Adrenal gland (tissue), 5 donors: ENCODE measurements around the gene CNTNAP2.

ENCODE experiments used
- CTCF ChIP-seq, 6 experiments: fragments of 450-650 bp in 4 of 6; fragments of 200-600 bp in 2 of 6; sonication (generic) in 1 of 6; IDR thresholded peaks; 1 replicate in 5 of 6; 2 replicates in 1 of 6; pipeline versions ENCODE4 v1.5.1 to v1.8.0; 2016 to 2021; ENCODE audit warnings: antibody characterized with exemption in 6 of 6, mild to moderate bottlenecking in 2 of 6, moderate library complexity in 1 of 6
- POLR2A ChIP-seq, 2 donors: fragments of 450-650 bp; IDR thresholded peaks; one replicate each; pipeline ENCODE4 v1.6.1; 2017; ENCODE audit warnings: antibody characterized with exemption in 2 of 2, mild to moderate bottlenecking in 2 of 2, moderate library complexity in 1 of 2
- donor health status: DM: no; HTN: no; CAD: no.

- TF ChIP-seq CTCF (IDR thresholded peaks at IDR 0.05) (no peak), POLR2A (IDR thresholded peaks at IDR 0.05) (no peak)
Observed at GRCh38 chr7:148232784-148233183, 2116.2 kb downstream of the CNTNAP2 start.
